Keratinocyte (primary cell): ENCODE measurements around the gene KRTAP3-1. TPM values are rescaled to one million over a fixed set of nuclear protein-coding genes. Genes with fewer than 3 reads are reported as not detected.

Experiments
- DNase-seq: peaks from one replicate; pipeline ENCODE4 v3.0.0-alpha.2; 2011; ENCODE audit warnings: low read depth, missing footprints, low spot score
- FAIRE-seq: peaks from 2 replicates; lab custom pipeline; 2011; peaks lifted over from hg19 to GRCh38; lab: Jason Lieb, UNC
- H2AFZ ChIP-seq: 2 replicates; pipeline ENCODE4 v1.6.0; 2012; ENCODE audit warnings: low read length, control low read depth, inconsistent platforms; ENCODE audit not compliant: control insufficient read depth
- H3K27ac ChIP-seq: 2 replicates; pipeline ENCODE4 v1.5.1; 2011; ENCODE audit warnings: low read length; ENCODE audit not compliant: control insufficient read depth, insufficient read depth
- H3K27me3 ChIP-seq: 3 replicates; pipeline ENCODE4 v1.6.0; 2011; ENCODE audit warnings: low read length; ENCODE audit not compliant: control insufficient read depth, insufficient read depth; ENCODE audit errors: extremely low read depth
- H3K36me3 ChIP-seq, 2 experiments: 2 replicates in 1 of 2; 3 replicates in 1 of 2; pipeline ENCODE4 v1.5.1; 2011; ENCODE audit warnings: low read length in 2 of 2, mild to moderate bottlenecking in 1 of 2; ENCODE audit not compliant: control insufficient read depth in 2 of 2, insufficient read depth in 2 of 2; ENCODE audit errors: extremely low read depth in 1 of 2
- H3K4me1 ChIP-seq: 3 replicates; pipeline ENCODE4 v1.5.1; 2011; ENCODE audit warnings: low read length; ENCODE audit not compliant: control insufficient read depth, insufficient read depth; ENCODE audit errors: extremely low read depth
- H3K4me2 ChIP-seq: 3 replicates; pipeline ENCODE4 v1.6.0; 2011; ENCODE audit warnings: low read depth, low read length; ENCODE audit not compliant: control insufficient read depth, insufficient read depth; ENCODE audit errors: extremely low read depth
- H3K4me3 ChIP-seq, 3 experiments: fragments of 200-600 bp in 1 of 3; sonication (generic) in 1 of 3; 2 replicates in 2 of 3; 3 replicates in 1 of 3; pipeline ENCODE4 v1.5.1; 2011 to 2016; ENCODE audit warnings: low read length in 3 of 3, mild to moderate bottlenecking in 3 of 3, control low read depth in 2 of 3, inconsistent platforms in 1 of 3, low read depth in 1 of 3, mixed read lengths in 1 of 3, mixed run types in 1 of 3, moderate library complexity in 1 of 3; ENCODE audit not compliant: control insufficient read depth in 2 of 3, insufficient read depth in 2 of 3; ENCODE audit errors: extremely low read depth in 1 of 3
- H3K79me2 ChIP-seq: 2 replicates; pipeline ENCODE4 v1.6.0; 2012; ENCODE audit warnings: low read length; ENCODE audit not compliant: control insufficient read depth, insufficient read depth
- H3K9ac ChIP-seq: 3 replicates; pipeline ENCODE4 v1.6.0; 2011; ENCODE audit warnings: low read length; ENCODE audit not compliant: control insufficient read depth, insufficient read depth; ENCODE audit errors: extremely low read depth
- H3K9me1 ChIP-seq: 3 replicates; pipeline ENCODE4 v1.6.0; 2011; ENCODE audit warnings: low read length; ENCODE audit not compliant: control insufficient read depth, insufficient read depth; ENCODE audit errors: extremely low read depth
- H3K9me3 ChIP-seq: 2 replicates; pipeline ENCODE4 v1.5.1; 2012; ENCODE audit warnings: low read depth, low read length; ENCODE audit not compliant: control insufficient read depth
- H4K20me1 ChIP-seq: 3 replicates; pipeline ENCODE4 v1.6.0; 2011; ENCODE audit warnings: low read length; ENCODE audit not compliant: control insufficient read depth, insufficient read depth; ENCODE audit errors: extremely low read depth
- EZH2 ChIP-seq: IDR thresholded peaks from one replicate; pipeline ENCODE4 v1.6.1; 2012; ENCODE audit warnings: inconsistent platforms, mild to moderate bottlenecking, low read length, moderate library complexity
- dilution Hi-C: fragments of 300-500 bp; cut with MboI; formaldehyde crosslinking; loops from one replicate; pipeline ENCODE4 v1.7.0; 2020; ENCODE audit warnings: low sequenced_read_pairs; ENCODE audit not compliant: extremely low pct_ligation_motif_present
- polyA plus RNA-seq, 5 experiments: library from polyadenylated mRNA; depleted of rRNA in 3 of 5; stranded (reverse) in 3 of 5; stranded (forward) in 1 of 5; unstranded in 1 of 5; fragments of >200 nt; gene quantifications; 1 replicate in 1 of 5; 2 replicates in 3 of 5; 3 replicates in 1 of 5; pipeline versions ENCODE4 v1.2.1 to v1.2.3, GENCODE V29; 2011 to 2012; ENCODE audit warnings: missing spikeins in 2 of 5, low read depth in 1 of 5, low replicate concordance in 1 of 5
- TF ChIP-seq, protein P1 (sequence below), 3 experiments: IDR thresholded peaks in 1 of 3; conservative IDR thresholded peaks in 1 of 3; optimal IDR thresholded peaks in 1 of 3; 2 replicates in 2 of 3; 3 replicates in 1 of 3; pipeline versions ENCODE3 to v1.5.1; 2011; ENCODE audit warnings: low read length in 3 of 3, mild to moderate bottlenecking in 3 of 3, moderate library complexity in 2 of 3, control low read depth in 1 of 3, inconsistent platforms in 1 of 3; ENCODE audit not compliant: insufficient read depth in 2 of 3; ENCODE audit errors: extremely low read depth in 1 of 3

The KRTAP3-1 gene
- polyA plus RNA-seq, 1 donor (not counting 4 experiments of a cell fraction or from before 2014, with no cell fraction given), result not detected

DNA sequence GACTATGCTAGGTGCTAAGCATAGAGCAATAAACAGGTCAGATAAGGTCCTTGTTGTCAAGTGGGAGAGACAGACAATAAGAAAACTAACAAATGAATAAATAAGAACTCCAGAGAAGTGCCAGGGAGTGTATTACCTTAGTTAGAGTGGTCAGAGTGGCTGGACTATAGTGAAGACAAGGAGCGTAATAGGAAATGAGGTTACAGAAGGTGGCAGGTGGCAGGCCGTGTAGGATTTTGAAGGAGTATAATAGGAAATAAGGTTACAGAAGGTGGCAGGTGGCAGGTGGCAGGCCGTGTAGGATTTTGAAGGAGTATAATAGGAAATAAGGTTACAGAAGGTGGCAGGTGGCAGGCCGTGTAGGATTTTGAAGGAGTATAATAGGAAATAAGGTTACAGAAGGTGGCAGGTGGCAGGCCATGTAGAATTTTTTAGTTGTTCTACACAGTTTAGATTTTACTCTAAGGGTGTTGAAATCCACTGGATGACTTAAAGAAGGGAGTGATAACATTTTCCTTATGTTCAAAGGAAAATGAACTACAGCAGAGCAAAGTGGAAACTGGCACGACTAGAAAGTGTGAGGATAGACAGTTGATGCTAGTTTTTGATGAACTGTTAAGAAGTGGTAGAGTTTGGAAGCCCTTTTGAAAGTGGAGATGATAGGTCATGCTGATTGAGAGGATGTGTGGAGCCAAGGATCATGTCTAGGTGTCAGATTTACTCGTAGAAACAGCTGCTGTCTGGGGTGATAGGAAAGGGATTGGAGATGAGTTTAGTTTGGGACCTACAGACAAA is 3.6 kb upstream of the KRTAP3-1 start:
- H3K4me1 ChIP-seq, result no peaks in the 10 kb centered on the region
- FAIRE-seq, result no peak

DNA sequence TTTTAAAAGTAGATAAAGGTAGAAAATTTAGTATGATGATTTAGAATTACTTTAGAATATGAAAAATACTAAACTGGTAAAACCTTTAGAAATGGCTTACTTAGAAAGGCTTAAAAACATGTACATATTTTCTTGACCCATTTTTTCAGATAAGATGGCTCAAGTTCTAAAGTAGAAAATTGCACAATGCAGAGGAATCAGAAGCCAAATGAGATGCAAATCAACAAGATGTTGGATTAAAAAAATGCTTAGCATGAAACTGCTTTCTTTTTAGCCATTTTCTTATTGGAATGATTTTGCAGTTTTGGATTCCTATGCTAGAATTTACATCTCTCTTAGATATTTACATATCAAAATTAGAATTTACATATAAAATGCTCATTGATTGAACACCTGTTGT is 1.5 kb upstream of the KRTAP3-1 start:
- no peaks in the 10 kb centered on the region for H3K9me1 ChIP-seq
- H3K4me2 ChIP-seq, result no peak overlapping the region
- H3K9ac ChIP-seq, result no peak overlapping the region
- FAIRE-seq (no peak), DNase-seq (no peak)
- no peaks in the 10 kb centered on the region for H3K79me2 ChIP-seq
- H4K20me1 ChIP-seq, result no peaks in the 10 kb centered on the region
- no peak for TF ChIP-seq EZH2
- TF ChIP-seq, protein P1, sequence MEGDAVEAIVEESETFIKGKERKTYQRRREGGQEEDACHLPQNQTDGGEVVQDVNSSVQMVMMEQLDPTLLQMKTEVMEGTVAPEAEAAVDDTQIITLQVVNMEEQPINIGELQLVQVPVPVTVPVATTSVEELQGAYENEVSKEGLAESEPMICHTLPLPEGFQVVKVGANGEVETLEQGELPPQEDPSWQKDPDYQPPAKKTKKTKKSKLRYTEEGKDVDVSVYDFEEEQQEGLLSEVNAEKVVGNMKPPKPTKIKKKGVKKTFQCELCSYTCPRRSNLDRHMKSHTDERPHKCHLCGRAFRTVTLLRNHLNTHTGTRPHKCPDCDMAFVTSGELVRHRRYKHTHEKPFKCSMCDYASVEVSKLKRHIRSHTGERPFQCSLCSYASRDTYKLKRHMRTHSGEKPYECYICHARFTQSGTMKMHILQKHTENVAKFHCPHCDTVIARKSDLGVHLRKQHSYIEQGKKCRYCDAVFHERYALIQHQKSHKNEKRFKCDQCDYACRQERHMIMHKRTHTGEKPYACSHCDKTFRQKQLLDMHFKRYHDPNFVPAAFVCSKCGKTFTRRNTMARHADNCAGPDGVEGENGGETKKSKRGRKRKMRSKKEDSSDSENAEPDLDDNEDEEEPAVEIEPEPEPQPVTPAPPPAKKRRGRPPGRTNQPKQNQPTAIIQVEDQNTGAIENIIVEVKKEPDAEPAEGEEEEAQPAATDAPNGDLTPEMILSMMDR (optimal IDR thresholded peaks at IDR 0.05 in 1 of 3, IDR thresholded peaks at IDR 0.05 in 1 of 3, conservative IDR thresholded peaks at IDR 0.05 in 1 of 3; ENCODE audit: extremely low read depth in 1 of 3, insufficient read depth in 2 of 3, low read length in 3 of 3), result no peak
- dilution Hi-C loops, result no loop called here
- H2AFZ ChIP-seq, result no peak overlapping the region
- no peaks in the 10 kb centered on the region for H3K36me3 ChIP-seq
- H3K27ac ChIP-seq, result no peak overlapping the region
- no peaks in the 10 kb centered on the region for H3K9me3 ChIP-seq
- no peaks in the 10 kb centered on the region for H3K27me3 ChIP-seq
- H3K4me1 ChIP-seq, result no peaks in the 10 kb centered on the region
- no peak overlapping the region for H3K4me3 ChIP-seq

More for the DNA sequence above, 3.6 kb upstream of the KRTAP3-1 start:
- no peak overlapping the region for H3K4me2 ChIP-seq
- H4K20me1 ChIP-seq, result no peaks in the 10 kb centered on the region
- TF ChIP-seq, protein P1 (optimal IDR thresholded peaks at IDR 0.05 in 1 of 3, IDR thresholded peaks at IDR 0.05 in 1 of 3, conservative IDR thresholded peaks at IDR 0.05 in 1 of 3; ENCODE audit: extremely low read depth in 1 of 3, insufficient read depth in 2 of 3, low read length in 3 of 3), result no peak
- no peak for TF ChIP-seq EZH2
- no peak overlapping the region for H3K4me3 ChIP-seq
- dilution Hi-C loops, result no loop called here
- no peak for DNase-seq
- no peaks in the 10 kb centered on the region for H3K9me3 ChIP-seq
- no peak overlapping the region for H2AFZ ChIP-seq
- no peaks in the 10 kb centered on the region for H3K27me3 ChIP-seq
- H3K36me3 ChIP-seq, result no peaks in the 10 kb centered on the region
- H3K9me1 ChIP-seq, result no peaks in the 10 kb centered on the region
- H3K27ac ChIP-seq, result no peak overlapping the region
- H3K79me2 ChIP-seq, result no peaks in the 10 kb centered on the region
- no peak overlapping the region for H3K9ac ChIP-seq
